ENCODE data around the gene ARHGAP24. TPM values are rescaled to one million over a fixed set of nuclear protein-coding genes. Genes with fewer than 3 reads are reported as not detected.
"Not testable (repeated sequence)": the region's sequence is repeated elsewhere in the genome, so short reads cannot be mapped to it uniquely, and the experiment has no call there.

Gene ARHGAP24
- total RNA-seq, 1 donor from 2014 or later = not detected

- intact Hi-C loops (cut with micrococcal nuclease) = no loop called here
Observed at GRCh38 chr4:86004030-86004429, 529.1 kb downstream of the ARHGAP24 start.

GRCh38 chr4:86006057-86006456, 531.1 kb downstream of the ARHGAP24 start:
- intact Hi-C loops (cut with micrococcal nuclease) = no loop called here

GRCh38 chr4:86007042-86007441, 532.1 kb downstream of the ARHGAP24 start:
- intact Hi-C loops (cut with micrococcal nuclease) = no loop called here

GRCh38 chr4:86011117-86011516, 536.2 kb downstream of the ARHGAP24 start:
- intact Hi-C loops (cut with micrococcal nuclease) = no loop called here

- intact Hi-C loops (cut with micrococcal nuclease) = no loop called here
Observed at GRCh38 chr4:86013621-86014020, 538.7 kb downstream of the ARHGAP24 start.

GRCh38 chr4:86014599-86014998, 539.6 kb downstream of the ARHGAP24 start:
- intact Hi-C loops (cut with micrococcal nuclease) = no loop called here

GRCh38 chr4:86015412-86016350, 540.7 kb downstream of the ARHGAP24 start:
- intact Hi-C loops (cut with micrococcal nuclease) = no loop called here

- intact Hi-C loops (cut with micrococcal nuclease) = no loop called here
Observed at GRCh38 chr4:86019362-86019761, 544.4 kb downstream of the ARHGAP24 start.

GRCh38 chr4:86019906-86020305, 545.0 kb downstream of the ARHGAP24 start:
- intact Hi-C loops (cut with micrococcal nuclease) = no loop called here

GRCh38 chr4:86021671-86022070, 546.7 kb downstream of the ARHGAP24 start:
- intact Hi-C loops (cut with micrococcal nuclease) = not testable (repeated sequence)

GRCh38 chr4:86026720-86027119, 551.8 kb downstream of the ARHGAP24 start:
- intact Hi-C loops (cut with micrococcal nuclease) = no loop called here

- intact Hi-C loops (cut with micrococcal nuclease) = no loop called here
Observed at GRCh38 chr4:86031927-86032326, 557.0 kb downstream of the ARHGAP24 start.

GRCh38 chr4:86032476-86033022, 557.6 kb downstream of the ARHGAP24 start:
- intact Hi-C loops (cut with micrococcal nuclease) = no loop called here

- intact Hi-C loops (cut with micrococcal nuclease) = no loop called here
Observed at GRCh38 chr4:86033171-86033570, 558.2 kb downstream of the ARHGAP24 start.

- intact Hi-C loops (cut with micrococcal nuclease) = no loop called here
Observed at GRCh38 chr4:86034616-86035015, 559.7 kb downstream of the ARHGAP24 start.

GRCh38 chr4:86035688-86036087, 560.7 kb downstream of the ARHGAP24 start:
- intact Hi-C loops (cut with micrococcal nuclease) = no loop called here

GRCh38 chr4:86036736-86037135, 561.8 kb downstream of the ARHGAP24 start:
- intact Hi-C loops (cut with micrococcal nuclease) = no loop called here

- intact Hi-C loops (cut with micrococcal nuclease) = no loop called here
Observed at GRCh38 chr4:86038037-86038436, 563.1 kb downstream of the ARHGAP24 start.

GRCh38 chr4:86043755-86044592, 569.0 kb downstream of the ARHGAP24 start:
- intact Hi-C loops (cut with micrococcal nuclease) = loop anchor here (2.0 kb wide), 2 partner anchors 851 to 897 kb away; no protein-coding TSS in a partner anchor

- intact Hi-C loops (cut with micrococcal nuclease) = loop anchor here (2.0 kb wide), 2 partner anchors 850 to 898 kb away; no protein-coding TSS in a partner anchor
Observed at GRCh38 chr4:86044593-86044985, 569.6 kb downstream of the ARHGAP24 start.

GRCh38 chr4:86048426-86048825, 573.5 kb downstream of the ARHGAP24 start:
- intact Hi-C loops (cut with micrococcal nuclease) = no loop called here

GRCh38 chr4:86050496-86050895, 575.5 kb downstream of the ARHGAP24 start:
- intact Hi-C loops (cut with micrococcal nuclease) = no loop called here

All from T-helper 1 cell treated with Interleukin-12 subunit alpha and Interleukin-12 subunit beta and Interleukin-4 antibody, amounts not matched to agents 30 ng/mL and 1 ng/mL, for 36 hours (primary cell).